HCT116 (cell line): ENCODE measurements around the gene RPLP1. TPM values are rescaled to one million over a fixed set of nuclear protein-coding genes. Genes with fewer than 3 reads are reported as not detected.

Experiments used
- ATAC-seq: fragments of 200-7000 bp; cut with Tn5 transposase; 2 replicates; pipeline ENCODE4 v1.9.1; 2020; ENCODE audit warnings: mild to moderate bottlenecking, moderate library complexity
- BruUV-seq: library from RNA; stranded (reverse); fragments of 400-500 nt; replicated peaks from 2 replicates; lab custom pipeline; 2021; lab: Mats Ljungman, UMichigan
- CTCF ChIA-PET: fragments of 300-600 bp; sonication (Branson Sonifier 250); formaldehyde crosslinking; loops from one replicate; lab custom pipeline; 2021; ENCODE audit warnings: antibody characterized with exemption; lab: Charles Lee
- POLR2A ChIA-PET: fragments of 300-600, 350-600 bp; sonication (Branson Sonifier 250); formaldehyde crosslinking; loops from one replicate; lab custom pipeline; 2021; ENCODE audit warnings: antibody characterized with exemption; lab: Charles Lee
- RAD21 ChIA-PET, 2 experiments: fragments of 300-600 bp; sonication (Branson Sonifier 250); formaldehyde crosslinking; loops; one replicate each; lab custom pipeline; 2023; ENCODE audit warnings: low total read pairs in 2 of 2; ENCODE audit not compliant: uncharacterized antibody in 2 of 2, unreplicated experiment in 2 of 2, low non-redundant PET in 1 of 2; lab: Charles Lee
- DNase-seq: peaks from one replicate; pipeline ENCODE4 v3.0.0-alpha.2; 2010; ENCODE audit warnings: low read depth, low spot score
- H2AFZ ChIP-seq: fragments of 200-600 bp; shearing (Covaris generic), sonication (generic); 2 replicates; pipeline ENCODE4 v1.6.1; 2017; ENCODE audit warnings: low read depth, mixed run types, mixed read lengths, antibody characterized with exemption, low read length; ENCODE audit not compliant: poor library complexity, severe bottlenecking
- H3K27ac ChIP-seq: 2 replicates; pipeline ENCODE4 v1.5.1; 2012; ENCODE audit warnings: low read depth, low read length
- H3K27me3 ChIP-seq: fragments of 200-600 bp; sonication (generic); 2 replicates; pipeline ENCODE4 v1.6.1; 2016; ENCODE audit warnings: mixed run types, low read length, mixed read lengths; ENCODE audit not compliant: insufficient read depth
- H3K36me3 ChIP-seq, 2 experiments: fragments of 200-500 bp in 1 of 2; fragments of 200-600 bp in 1 of 2; sonication (Bioruptor generic) in 1 of 2; sonication (generic) in 1 of 2; 2 replicates each; pipeline versions ENCODE4 v1.5.1 to v1.6.1; 2014 to 2016; ENCODE audit warnings: low read length in 2 of 2, inconsistent platforms in 1 of 2, mixed read lengths in 1 of 2, mixed run types in 1 of 2; ENCODE audit not compliant: insufficient read depth in 2 of 2, control insufficient read depth in 1 of 2
- H3K4me1 ChIP-seq, 2 experiments: fragments of 200-600 bp in 1 of 2; sonication (generic) in 1 of 2; 2 replicates each; pipeline versions ENCODE4 v1.5.1 to v1.6.1; 2012 to 2017; ENCODE audit warnings: low read length in 2 of 2, inconsistent platforms in 1 of 2, mild to moderate bottlenecking in 1 of 2, mixed read lengths in 1 of 2, mixed run types in 1 of 2, moderate library complexity in 1 of 2; ENCODE audit not compliant: insufficient read depth in 2 of 2, control insufficient read depth in 1 of 2
- H3K4me2 ChIP-seq: fragments of 200-600 bp; sonication (generic); 2 replicates; pipeline ENCODE4 v1.6.1; 2017; ENCODE audit warnings: mixed run types, low read length, mixed read lengths
- H3K4me3 ChIP-seq, 2 experiments: fragments of 200-600 bp in 1 of 2; sonication (generic) in 1 of 2; replicated peaks in 1 of 2; 2 replicates each; pipeline ENCODE4 v1.5.1; 2011 to 2016; ENCODE audit warnings: low read length in 2 of 2, control low read depth in 1 of 2, low read depth in 1 of 2, mild to moderate bottlenecking in 1 of 2, mixed read lengths in 1 of 2, mixed run types in 1 of 2
- H3K79me2 ChIP-seq: fragments of 200-600 bp; sonication (generic); 2 replicates; pipeline ENCODE4 v1.6.1; 2017; ENCODE audit warnings: mild to moderate bottlenecking, mixed run types, low read length, moderate library complexity, mixed read lengths; ENCODE audit not compliant: insufficient read depth
- H3K9ac ChIP-seq: fragments of 200-600 bp; sonication (generic); 2 replicates; pipeline ENCODE4 v1.6.1; 2016; ENCODE audit warnings: low read length, mixed read lengths
- H3K9me2 ChIP-seq: fragments of 200-600 bp; sonication (generic), shearing (Covaris generic); 2 replicates; pipeline ENCODE4 v1.6.1; 2017; ENCODE audit warnings: mixed run types, mild to moderate bottlenecking, moderate library complexity; ENCODE audit not compliant: insufficient read depth
- H3K9me3 ChIP-seq, 2 experiments: fragments of 200-500 bp in 1 of 2; fragments of 200-600 bp in 1 of 2; sonication (Bioruptor generic) in 1 of 2; sonication (generic) in 1 of 2; 2 replicates each; pipeline ENCODE4 v1.6.1; 2014 to 2017; ENCODE audit warnings: low read length in 2 of 2, mixed read lengths in 2 of 2, inconsistent platforms in 1 of 2, low read depth in 1 of 2, mild to moderate bottlenecking in 1 of 2, mixed run types in 1 of 2, moderate library complexity in 1 of 2; ENCODE audit not compliant: control insufficient read depth in 1 of 2, insufficient read depth in 1 of 2
- H4K20me1 ChIP-seq: fragments of 200-600 bp; sonication (generic), shearing (Covaris generic); 2 replicates; pipeline ENCODE4 v1.6.1; 2017; ENCODE audit warnings: mixed run types, mild to moderate bottlenecking, moderate library complexity; ENCODE audit not compliant: insufficient read depth
- CBX3 ChIP-seq: IDR thresholded peaks from 2 replicates; pipeline ENCODE4 v1.6.1; 2012; ENCODE audit warnings: low read depth
- CEBPB ChIP-seq: IDR thresholded peaks from 2 replicates; pipeline ENCODE4 v1.6.1; 2012; ENCODE audit warnings: low read depth
- CTCF ChIP-seq, 3 experiments: fragments of 200-600 bp in 1 of 3; sonication (generic) in 1 of 3; IDR thresholded peaks in 2 of 3; conservative IDR thresholded peaks in 1 of 3; 2 replicates each; pipeline ENCODE4 v1.5.1; 2012 to 2017; ENCODE audit warnings: low read depth in 2 of 3, low read length in 2 of 3, antibody characterized with exemption in 1 of 3, borderline replicate concordance in 1 of 3, control low read depth in 1 of 3, mild to moderate bottlenecking in 1 of 3, mixed read lengths in 1 of 3, mixed run types in 1 of 3, moderate library complexity in 1 of 3; ENCODE audit not compliant: insufficient read depth in 1 of 3
- EGR1 ChIP-seq: IDR thresholded peaks from 2 replicates; pipeline ENCODE4 v1.6.1; 2012; ENCODE audit warnings: low read depth
- FOSL1 ChIP-seq: IDR thresholded peaks from 2 replicates; pipeline ENCODE4 v1.6.1; 2012; ENCODE audit warnings: low read depth
- JUND ChIP-seq: IDR thresholded peaks from 2 replicates; pipeline ENCODE4 v1.6.1; 2012
- MAX ChIP-seq: IDR thresholded peaks from 2 replicates; pipeline ENCODE4 v1.6.1; 2012
- POLR2A ChIP-seq: IDR thresholded peaks from 2 replicates; pipeline ENCODE4 v1.7.0; 2011; ENCODE audit warnings: borderline replicate concordance; ENCODE audit not compliant: insufficient read depth, insufficient read length; ENCODE audit errors: extremely low read depth
- POLR2AphosphoS5 ChIP-seq: IDR thresholded peaks from 2 replicates; pipeline ENCODE4 v1.6.1; 2011; ENCODE audit warnings: mild to moderate bottlenecking, low read depth, low read length, moderate library complexity
- REST ChIP-seq: IDR thresholded peaks from 2 replicates; pipeline ENCODE4 v1.6.1; 2012; ENCODE audit warnings: low read depth
- SRF ChIP-seq: IDR thresholded peaks from 2 replicates; pipeline ENCODE4 v1.6.1; 2012; ENCODE audit warnings: low read depth
- ZBTB33 ChIP-seq: IDR thresholded peaks from 2 replicates; pipeline ENCODE4 v1.6.1; 2011; ENCODE audit warnings: mild to moderate bottlenecking, low read length, moderate library complexity; ENCODE audit not compliant: insufficient replicate concordance; ENCODE audit errors: extremely low read depth
- ZFX ChIP-seq: fragments of 450-650 bp; IDR thresholded peaks from 2 replicates; pipeline ENCODE4 v1.6.1; 2017
- ZNF274 ChIP-seq: fragments of 200-500 bp; sonication (Bioruptor generic); IDR thresholded peaks from 2 replicates; pipeline ENCODE4 v1.6.1; 2014; ENCODE audit warnings: mild to moderate bottlenecking, low read depth, low read length, inconsistent platforms
- intact Hi-C: fragments of 100-400 bp; cut with micrococcal nuclease; formaldehyde crosslinking; loops from 2 replicates; pipeline ENCODE4 v1.10.0; 2022
- total RNA-seq: library from RNA; stranded (reverse); gene quantifications from one replicate; pipeline ENCODE4 v1.2.1, GENCODE V29; 2021; ENCODE audit not compliant: unreplicated experiment

The RPLP1 gene
- total RNA-seq, 1 experiment from 2014 or later, result 3,138 TPM

- intact Hi-C loops, result no loop called here
- RAD21 ChIA-PET, result no interaction called here
Observed at GRCh38 chr15:69412274-69412673, 40.3 kb upstream of the RPLP1 start.

More at GRCh38 chr15:69412274-69412673, 40.3 kb upstream of the RPLP1 start:
- ChIA-PET POLR2A (no interaction called here), CTCF (interaction anchor here (1.2 kb wide), 1 partner anchor 353 kb away, joined by 4 read pairs; no protein-coding TSS in a partner anchor)
- Histone ChIP-seq H3K4me2 (no peak overlapping the region), H3K4me1 (peaks cover 0 to 26% of the 10 kb centered on the region in 2 experiments; a peak in 3 of 4 replicates), H4K20me1 (no peaks in the 10 kb centered on the region; the same call in 1 of the 2 replicates), H3K27ac (no peak overlapping the region), H3K9me2 (no peaks in the 10 kb centered on the region), H3K27me3 (no peaks in the 10 kb centered on the region), H3K4me3 (no peak overlapping the region), H3K9me3 (no peaks in the 10 kb centered on the region), H3K9ac (no peak overlapping the region), H3K79me2 (peaks cover 35% of the 10 kb centered on the region), H3K36me3 (peaks cover 0 to 3% of the 10 kb centered on the region in 2 experiments; a peak in 3 of 4 replicates), H2AFZ (no peak overlapping the region)
- no TSS peak for BruUV-seq
- TF ChIP-seq ZFX (no peak), REST (no peak), CEBPB (no peak), ZNF274 (no peak), EGR1 (no peak), ZBTB33 (no peak), POLR2AphosphoS5 (no peak), SRF (no peak), POLR2A (no peak), CBX3 (no peak), CTCF (IDR thresholded peaks at IDR 0.05 in 2 of 3, conservative IDR thresholded peaks at IDR 0.05 in 1 of 3; ENCODE audit: borderline replicate concordance in 1 of 3, insufficient read depth in 1 of 3, low read depth in 2 of 3, low read length in 2 of 3) (no peak), MAX (no peak), JUND (no peak), FOSL1 (no peak)
- DNase-seq (no peak), ATAC-seq (no peak)
